Endothelial cell of umbilical vein (primary cell): ENCODE data around the gene ME3. TPM values are rescaled to one million over a fixed set of nuclear protein-coding genes. Genes with fewer than 3 reads are reported as not detected.

Source experiments
- BruUV-seq: library from RNA; stranded (reverse); fragments of 400-500 nt; replicated peaks from 2 replicates; lab custom pipeline; 2021; lab: Mats Ljungman, UMichigan
- CTCF ChIA-PET: fragments of 300-600, 350-600 bp; sonication (Branson Sonifier 250); formaldehyde crosslinking; loops from one replicate; lab custom pipeline; 2021; ENCODE audit warnings: antibody characterized with exemption, inconsistent platforms; lab: Charles Lee
- POLR2A ChIA-PET: fragments of 300-600, 350-600 bp; sonication (Branson Sonifier 250); formaldehyde crosslinking; loops from one replicate; lab custom pipeline; 2021; ENCODE audit warnings: antibody characterized with exemption, inconsistent platforms; lab: Charles Lee
- DNase-seq: peaks from one replicate; pipeline ENCODE4 v3.0.0-alpha.2; 2011; ENCODE audit warnings: low read depth, low spot score
- FAIRE-seq: peaks from 2 replicates; lab custom pipeline; 2011; peaks lifted over from hg19 to GRCh38; lab: Jason Lieb, UNC
- H2AFZ ChIP-seq: 2 replicates; pipeline ENCODE4 v1.6.0; 2012; ENCODE audit warnings: low read depth, low read length, control low read depth, inconsistent platforms
- H3K27ac ChIP-seq: 2 replicates; pipeline ENCODE4 v1.5.1; 2011; ENCODE audit warnings: low read depth, mild to moderate bottlenecking, control low read depth, low read length, moderate library complexity; ENCODE audit not compliant: insufficient read depth
- H3K27me3 ChIP-seq, 2 experiments: 2 replicates each; pipeline versions ENCODE4 v1.6.0 to v1.6.1; 2011; ENCODE audit warnings: low read length in 2 of 2, mixed read lengths in 1 of 2; ENCODE audit not compliant: control insufficient read depth in 2 of 2, insufficient read depth in 2 of 2
- H3K36me3 ChIP-seq, 2 experiments: 2 replicates in 1 of 2; 3 replicates in 1 of 2; pipeline ENCODE4 v1.5.1; 2011; ENCODE audit warnings: low read length in 2 of 2, mild to moderate bottlenecking in 1 of 2, moderate library complexity in 1 of 2; ENCODE audit not compliant: control insufficient read depth in 2 of 2, insufficient read depth in 2 of 2; ENCODE audit errors: extremely low read depth in 1 of 2
- H3K4me1 ChIP-seq: 3 replicates; pipeline ENCODE4 v1.5.1; 2011; ENCODE audit warnings: mild to moderate bottlenecking, low read length; ENCODE audit not compliant: control insufficient read depth, insufficient read depth; ENCODE audit errors: extremely low read depth
- H3K4me2 ChIP-seq: 2 replicates; pipeline ENCODE4 v1.6.1; 2011; ENCODE audit warnings: low read length, control low read depth, mixed read lengths; ENCODE audit not compliant: insufficient read depth
- H3K4me3 ChIP-seq, 3 experiments: fragments of 200-600 bp in 1 of 3; sonication (generic), shearing (Covaris generic) in 1 of 3; replicated peaks in 1 of 3; 2 replicates each; pipeline ENCODE4 v1.5.1; 2011 to 2016; ENCODE audit warnings: control low read depth in 3 of 3, low read length in 3 of 3, mild to moderate bottlenecking in 2 of 3, inconsistent platforms in 1 of 3, low read depth in 1 of 3, moderate library complexity in 1 of 3; ENCODE audit not compliant: insufficient read depth in 1 of 3
- H3K79me2 ChIP-seq: 2 replicates; pipeline ENCODE4 v1.6.0; 2012; ENCODE audit warnings: low read length, inconsistent platforms; ENCODE audit not compliant: control insufficient read depth, insufficient read depth
- H3K9ac ChIP-seq: replicated peaks from 2 replicates; pipeline ENCODE3; 2011; ENCODE audit warnings: low read length, control low read depth; ENCODE audit not compliant: insufficient read depth; ENCODE audit errors: extremely low read depth
- H3K9me1 ChIP-seq: replicated peaks from 3 replicates; pipeline ENCODE4 v1.6.0; 2011; ENCODE audit warnings: mild to moderate bottlenecking, low read length; ENCODE audit not compliant: control insufficient read depth, insufficient read depth; ENCODE audit errors: extremely low read depth
- H3K9me3 ChIP-seq: replicated peaks from 2 replicates; pipeline ENCODE4 v1.5.1; 2012; ENCODE audit warnings: low read length, inconsistent platforms; ENCODE audit not compliant: control insufficient read depth, insufficient read depth
- H4K20me1 ChIP-seq: replicated peaks from 2 replicates; pipeline ENCODE3; 2011; ENCODE audit warnings: mild to moderate bottlenecking, low read length; ENCODE audit not compliant: control insufficient read depth, insufficient read depth; ENCODE audit errors: extremely low read depth
- GATA2 ChIP-seq: IDR thresholded peaks from 2 replicates; pipeline ENCODE4 v1.7.0; 2011; ENCODE audit warnings: low read depth, mild to moderate bottlenecking, moderate library complexity, mixed read lengths, low read length; ENCODE audit not compliant: insufficient read length, insufficient read depth
- MYC ChIP-seq: IDR thresholded peaks from one replicate; pipeline ENCODE4 v1.6.1; 2011; ENCODE audit warnings: mild to moderate bottlenecking, low read depth, low read length
- POLR2A ChIP-seq: IDR thresholded peaks from 2 replicates; pipeline ENCODE4 v1.6.1; 2012; ENCODE audit warnings: low read depth, mild to moderate bottlenecking, control low read depth, low read length
- dilution Hi-C: fragments of 300-500 bp; cut with MboI; formaldehyde crosslinking; loops from one replicate; pipeline ENCODE4 v1.15.0; 2019; ENCODE audit warnings: low sequenced_read_pairs; ENCODE audit not compliant: extremely low pct_ligation_motif_present
- intact Hi-C: fragments of 100-400 bp; cut with micrococcal nuclease; formaldehyde crosslinking; loops from one replicate; pipeline ENCODE4 v1.10.0; 2022
- polyA plus RNA-seq, 4 experiments: library from polyadenylated mRNA; depleted of rRNA in 3 of 4; stranded (reverse) in 3 of 4; unstranded in 1 of 4; fragments of >200 nt; gene quantifications; 2 replicates each; pipeline versions ENCODE4 v1.2.1 to v1.2.3, GENCODE V29; 2011 to 2012; ENCODE audit warnings: missing spikeins in 1 of 4
- total RNA-seq: library from RNA; stranded (reverse); gene quantifications from 2 replicates; pipeline ENCODE4 v1.2.3, GENCODE V29; 2021
- TF ChIP-seq, protein P1 (sequence below), 2 donors: IDR thresholded peaks; 1 replicate in 1 of 2; 2 replicates in 1 of 2; pipeline ENCODE4 v1.5.1; 2011; ENCODE audit warnings: low read length in 2 of 2, mild to moderate bottlenecking in 2 of 2, moderate library complexity in 2 of 2, control low read depth in 1 of 2, inconsistent platforms in 1 of 2, low read depth in 1 of 2; ENCODE audit not compliant: insufficient read depth in 1 of 2; ENCODE audit errors: extremely low read depth in 1 of 2
- TF ChIP-seq, protein P2 (sequence below): IDR thresholded peaks from 2 replicates; pipeline ENCODE4 v1.6.1; 2011; ENCODE audit not compliant: insufficient read depth, insufficient read length

The ME3 gene
- total and polyA plus RNA-seq, 2 donors (not counting 3 experiments of a cell fraction or from before 2014, with no cell fraction given), result 26.9 to 30.4 TPM

- Histone ChIP-seq H3K4me3 (no peak overlapping the region), H2AFZ (no peak overlapping the region), H3K4me2 (peak overlapping the region; percentile 74), H3K9me3 (no peaks in the 10 kb centered on the region), H3K9ac (peak overlapping the region; percentile 17), H3K9me1 (no peaks in the 10 kb centered on the region), H3K27ac (peak overlapping the region; percentile 63), H3K36me3 (no peaks in the 10 kb centered on the region), H3K79me2 (peaks cover 2% of the 10 kb centered on the region), H3K4me1 (peaks cover 59% of the 10 kb centered on the region), H4K20me1 (no peaks in the 10 kb centered on the region), H3K27me3 (no peaks in the 10 kb centered on the region)
- DNase-seq (peak; percentile 61), FAIRE-seq (no peak)
- intact Hi-C loops, result loop anchor here (1.0 to 5.0 kb wide), 2 partner anchors 10 to 510 kb away; partner anchors contain the start of gene PICALM
- dilution Hi-C loops, result loop anchor here (25.0 kb wide), 1 partner anchor 90 kb away; no protein-coding TSS in a partner anchor
- CTCF ChIA-PET, result interaction anchor here (1.0 to 2.9 kb wide), 10 partner anchors 10 to 120 kb away, joined by 3 to 15 read pairs (median 4); no protein-coding TSS in a partner anchor
- no peak for TF ChIP-seq POLR2A
- peak; percentile 38 for TF ChIP-seq GATA2
- TF ChIP-seq, protein P1, sequence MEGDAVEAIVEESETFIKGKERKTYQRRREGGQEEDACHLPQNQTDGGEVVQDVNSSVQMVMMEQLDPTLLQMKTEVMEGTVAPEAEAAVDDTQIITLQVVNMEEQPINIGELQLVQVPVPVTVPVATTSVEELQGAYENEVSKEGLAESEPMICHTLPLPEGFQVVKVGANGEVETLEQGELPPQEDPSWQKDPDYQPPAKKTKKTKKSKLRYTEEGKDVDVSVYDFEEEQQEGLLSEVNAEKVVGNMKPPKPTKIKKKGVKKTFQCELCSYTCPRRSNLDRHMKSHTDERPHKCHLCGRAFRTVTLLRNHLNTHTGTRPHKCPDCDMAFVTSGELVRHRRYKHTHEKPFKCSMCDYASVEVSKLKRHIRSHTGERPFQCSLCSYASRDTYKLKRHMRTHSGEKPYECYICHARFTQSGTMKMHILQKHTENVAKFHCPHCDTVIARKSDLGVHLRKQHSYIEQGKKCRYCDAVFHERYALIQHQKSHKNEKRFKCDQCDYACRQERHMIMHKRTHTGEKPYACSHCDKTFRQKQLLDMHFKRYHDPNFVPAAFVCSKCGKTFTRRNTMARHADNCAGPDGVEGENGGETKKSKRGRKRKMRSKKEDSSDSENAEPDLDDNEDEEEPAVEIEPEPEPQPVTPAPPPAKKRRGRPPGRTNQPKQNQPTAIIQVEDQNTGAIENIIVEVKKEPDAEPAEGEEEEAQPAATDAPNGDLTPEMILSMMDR (IDR thresholded peaks at IDR 0.05; ENCODE audit: extremely low read depth in 1 of 2, insufficient read depth in 1 of 2, low read depth in 1 of 2, low read length in 2 of 2), result no peak
- BruUV-seq, result TSS peak; percentile 47
- POLR2A ChIA-PET, result interaction anchor here (1.5 kb wide), 1 partner anchor 16 kb away, joined by 3 read pairs; no protein-coding TSS in a partner anchor
Measured at GRCh38 chr11:86576946-86577624, 95.3 kb downstream of the ME3 start.

- FAIRE-seq, result no peak
Measured at GRCh38 chr11:86575927-86576326, 96.5 kb downstream of the ME3 start.

More at GRCh38 chr11:86575927-86576326, 96.5 kb downstream of the ME3 start:
- CTCF ChIA-PET, result interaction anchor here (0.7 to 1.9 kb wide), 4 partner anchors 13 to 116 kb away, joined by 3 to 9 read pairs (median 4); no protein-coding TSS in a partner anchor
- intact Hi-C loops, result loop anchor here (5.0 kb wide), 1 partner anchor 509 kb away; the partner anchor contains the start of gene PICALM
- POLR2A ChIA-PET, result no interaction called here
- Histone ChIP-seq H3K9me1 (no peaks in the 10 kb centered on the region), H3K4me2 (no peak overlapping the region), H3K4me1 (peaks cover 59% of the 10 kb centered on the region), H3K9ac (no peak overlapping the region), H3K4me3 (no peak overlapping the region), H4K20me1 (no peaks in the 10 kb centered on the region), H3K27me3 (no peaks in the 10 kb centered on the region), H3K9me3 (no peaks in the 10 kb centered on the region), H3K27ac (peak overlapping the region; percentile 63), H2AFZ (no peak overlapping the region), H3K36me3 (no peaks in the 10 kb centered on the region), H3K79me2 (peaks cover 2% of the 10 kb centered on the region)
- TF ChIP-seq POLR2A, result no peak
- TF ChIP-seq MYC, result no peak
- TF ChIP-seq GATA2, result no peak
- TF ChIP-seq, protein P2, sequence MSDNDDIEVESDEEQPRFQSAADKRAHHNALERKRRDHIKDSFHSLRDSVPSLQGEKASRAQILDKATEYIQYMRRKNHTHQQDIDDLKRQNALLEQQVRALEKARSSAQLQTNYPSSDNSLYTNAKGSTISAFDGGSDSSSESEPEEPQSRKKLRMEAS, result no peak
- TF ChIP-seq, protein P1 (IDR thresholded peaks at IDR 0.05; ENCODE audit: extremely low read depth in 1 of 2, insufficient read depth in 1 of 2, low read depth in 1 of 2, low read length in 2 of 2), result no peak
- dilution Hi-C loops, result loop anchor here (25.0 kb wide), 1 partner anchor 89 kb away; no protein-coding TSS in a partner anchor
- no peak for DNase-seq
- no TSS peak for BruUV-seq
